HUES48 (cell line): ENCODE measurements around the gene HYAL4.
"Not testable (repeated sequence)": the region's sequence is repeated elsewhere in the genome, so short reads cannot be mapped to it uniquely, and the experiment has no call there.

Source experiments
- H3K27ac ChIP-seq: one replicate; pipeline ENCODE4 v1.7.0; 2013; ENCODE audit warnings: low read depth, low read length, inconsistent platforms
- H3K27me3 ChIP-seq: 2 replicates; pipeline ENCODE4 v1.6.1; 2013; ENCODE audit warnings: mild to moderate bottlenecking, low read length; ENCODE audit not compliant: control insufficient read depth, insufficient read depth
- H3K36me3 ChIP-seq: 2 replicates; pipeline ENCODE4 v1.6.1; 2013; ENCODE audit warnings: low read length; ENCODE audit not compliant: control insufficient read depth, insufficient read depth
- H3K4me1 ChIP-seq: 2 replicates; pipeline ENCODE4 v1.6.1; 2013; ENCODE audit warnings: mild to moderate bottlenecking, low read length; ENCODE audit not compliant: control insufficient read depth, insufficient read depth
- H3K4me3 ChIP-seq: 2 replicates; pipeline ENCODE4 v1.5.1; 2013; ENCODE audit warnings: mild to moderate bottlenecking, low read depth, low read length
- H3K9ac ChIP-seq: 2 replicates; pipeline ENCODE4 v1.6.1; 2013; ENCODE audit warnings: mild to moderate bottlenecking, low read depth, low read length, moderate library complexity
- H3K9me3 ChIP-seq: 2 replicates; pipeline ENCODE4 v1.6.1; 2013; ENCODE audit warnings: low read length; ENCODE audit not compliant: control insufficient read depth, insufficient read depth

HYAL4 gene

GRCh38 chr7:123819795-123820194, 25.2 kb upstream of the HYAL4 start:
- not testable (repeated sequence) for H3K27me3 ChIP-seq

GRCh38 chr7:123820864-123821263, 24.1 kb upstream of the HYAL4 start:
- no peak overlapping the region for H3K4me3 ChIP-seq
- H3K9ac ChIP-seq, result no peak overlapping the region
- H3K36me3 ChIP-seq, result no peaks in the 10 kb centered on the region
- H3K9me3 ChIP-seq, result no peaks in the 10 kb centered on the region
- no peaks in the 10 kb centered on the region for H3K27me3 ChIP-seq
- H3K27ac ChIP-seq, result no peak overlapping the region
- no peaks in the 10 kb centered on the region for H3K4me1 ChIP-seq

More at GRCh38 chr7:123819795-123820194, 25.2 kb upstream of the HYAL4 start:
- H3K27ac ChIP-seq, H3K36me3 ChIP-seq, H3K9ac ChIP-seq, H3K9me3 ChIP-seq, H3K4me1 ChIP-seq, H3K4me3 ChIP-seq: not testable (repeated sequence)

GRCh38 chr7:123821320-123821719, 23.6 kb upstream of the HYAL4 start:
- no peaks in the 10 kb centered on the region for H3K4me1 ChIP-seq
- H3K4me3 ChIP-seq, result no peak overlapping the region
- H3K27ac ChIP-seq, result no peak overlapping the region

GRCh38 chr7:123823898-123824753, 20.8 kb upstream of the HYAL4 start:
- H3K4me1 ChIP-seq, result no peaks in the 10 kb centered on the region
- no peaks in the 10 kb centered on the region for H3K27me3 ChIP-seq
- H3K36me3 ChIP-seq, result no peaks in the 10 kb centered on the region
- no peak overlapping the region for H3K4me3 ChIP-seq
- H3K27ac ChIP-seq, result no peak overlapping the region
- no peak overlapping the region for H3K9ac ChIP-seq
- H3K9me3 ChIP-seq, result no peaks in the 10 kb centered on the region

More at GRCh38 chr7:123821320-123821719, 23.6 kb upstream of the HYAL4 start:
- Histone ChIP-seq H3K27me3 (no peaks in the 10 kb centered on the region), H3K36me3 (no peaks in the 10 kb centered on the region), H3K9me3 (no peaks in the 10 kb centered on the region), H3K9ac (no peak overlapping the region)

- no peak overlapping the region for H3K27ac ChIP-seq
- H3K4me1 ChIP-seq, result no peaks in the 10 kb centered on the region
- H3K4me3 ChIP-seq, result no peak overlapping the region
- H3K9ac ChIP-seq, result no peak overlapping the region
- no peaks in the 10 kb centered on the region for H3K27me3 ChIP-seq
- no peaks in the 10 kb centered on the region for H3K36me3 ChIP-seq
- no peaks in the 10 kb centered on the region for H3K9me3 ChIP-seq
Observed at GRCh38 chr7:123824754-123825067, 20.3 kb upstream of the HYAL4 start.

- Histone ChIP-seq H3K9ac (no peak overlapping the region), H3K27ac (no peak overlapping the region), H3K27me3 (no peaks in the 10 kb centered on the region), H3K4me3 (no peak overlapping the region), H3K9me3 (no peaks in the 10 kb centered on the region), H3K36me3 (no peaks in the 10 kb centered on the region), H3K4me1 (no peaks in the 10 kb centered on the region)
Observed at GRCh38 chr7:123828805-123829204, 16.2 kb upstream of the HYAL4 start.

GRCh38 chr7:123836656-123837055, 8.3 kb upstream of the HYAL4 start:
- no peaks in the 10 kb centered on the region for H3K36me3 ChIP-seq
- no peak overlapping the region for H3K4me3 ChIP-seq
- no peak overlapping the region for H3K9ac ChIP-seq
- H3K27ac ChIP-seq, result no peak overlapping the region
- H3K9me3 ChIP-seq, result no peaks in the 10 kb centered on the region
- no peaks in the 10 kb centered on the region for H3K27me3 ChIP-seq
- no peaks in the 10 kb centered on the region for H3K4me1 ChIP-seq

GRCh38 chr7:123839106-123839505, 5.9 kb upstream of the HYAL4 start:
- H3K4me1 ChIP-seq, H3K9me3 ChIP-seq, H3K36me3 ChIP-seq, H3K27me3 ChIP-seq, H3K9ac ChIP-seq, H3K27ac ChIP-seq, H3K4me3 ChIP-seq: not testable (repeated sequence)

GRCh38 chr7:123844142-123844541, 827 bp upstream of the HYAL4 start:
- H3K9me3 ChIP-seq, H3K4me3 ChIP-seq, H3K27ac ChIP-seq, H3K27me3 ChIP-seq, H3K9ac ChIP-seq, H3K4me1 ChIP-seq, H3K36me3 ChIP-seq: not testable (repeated sequence)

GRCh38 chr7:123845823-123846216, 851 bp downstream of the HYAL4 start:
- Histone ChIP-seq H3K27me3 (no peaks in the 10 kb centered on the region), H3K4me3 (no peak overlapping the region), H3K9ac (no peak overlapping the region), H3K36me3 (no peaks in the 10 kb centered on the region), H3K4me1 (no peaks in the 10 kb centered on the region), H3K27ac (no peak overlapping the region), H3K9me3 (no peaks in the 10 kb centered on the region; the same call in 1 of the 2 replicates)

- H3K4me1 ChIP-seq, result no peaks in the 10 kb centered on the region
- no peaks in the 10 kb centered on the region for H3K27me3 ChIP-seq
- no peak overlapping the region for H3K27ac ChIP-seq
- no peak overlapping the region for H3K9ac ChIP-seq
- H3K9me3 ChIP-seq, result no peaks in the 10 kb centered on the region; the same call in 1 of the 2 replicates
- no peaks in the 10 kb centered on the region for H3K36me3 ChIP-seq
- H3K4me3 ChIP-seq, result no peak overlapping the region
Observed at GRCh38 chr7:123846217-123846891, 1.4 kb downstream of the HYAL4 start.
